HG03159 (cell line): Measurements from ENCODE around the gene LOXL1.

Experiments used
- ATAC-seq: cut with Tn5 transposase; IDR thresholded peaks from one replicate; pipeline ENCODE4 v1.9.1; 2021; ENCODE audit warnings: mild to moderate bottlenecking, moderate library complexity; ENCODE audit not compliant: unreplicated experiment

The LOXL1 gene

DNA sequence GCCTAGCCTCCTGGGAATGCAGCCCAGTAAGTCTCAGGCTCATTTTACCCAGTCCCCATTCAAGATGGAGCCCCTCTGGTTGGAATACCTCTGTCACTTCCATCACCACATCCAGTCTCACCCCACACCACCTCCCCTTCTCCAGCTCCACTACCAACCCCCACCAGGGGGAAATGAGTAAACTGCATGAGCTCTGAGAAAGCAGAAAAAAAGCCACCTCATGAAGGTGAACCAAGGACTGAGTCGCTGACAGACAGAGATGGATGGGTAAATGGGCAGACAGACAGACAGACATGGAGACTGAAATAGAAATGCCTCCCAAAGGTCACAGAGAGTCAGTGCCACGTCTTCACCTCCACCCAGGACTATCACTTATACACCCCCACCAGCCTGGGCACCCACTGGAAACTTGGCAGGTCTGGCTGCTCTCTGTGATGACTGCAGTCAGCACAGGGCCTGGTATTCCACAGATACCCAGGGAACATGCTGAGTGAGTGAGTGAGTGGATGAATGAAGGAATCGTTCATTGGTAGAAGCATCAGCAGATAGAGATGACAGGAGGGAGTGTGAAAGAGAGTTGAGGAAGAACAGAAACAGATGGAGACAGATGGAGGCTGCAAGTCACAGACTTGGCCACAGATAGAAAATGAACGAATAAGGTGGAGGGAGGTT lies 4.9 kb upstream of the LOXL1 start:
- no peak for ATAC-seq

DNA sequence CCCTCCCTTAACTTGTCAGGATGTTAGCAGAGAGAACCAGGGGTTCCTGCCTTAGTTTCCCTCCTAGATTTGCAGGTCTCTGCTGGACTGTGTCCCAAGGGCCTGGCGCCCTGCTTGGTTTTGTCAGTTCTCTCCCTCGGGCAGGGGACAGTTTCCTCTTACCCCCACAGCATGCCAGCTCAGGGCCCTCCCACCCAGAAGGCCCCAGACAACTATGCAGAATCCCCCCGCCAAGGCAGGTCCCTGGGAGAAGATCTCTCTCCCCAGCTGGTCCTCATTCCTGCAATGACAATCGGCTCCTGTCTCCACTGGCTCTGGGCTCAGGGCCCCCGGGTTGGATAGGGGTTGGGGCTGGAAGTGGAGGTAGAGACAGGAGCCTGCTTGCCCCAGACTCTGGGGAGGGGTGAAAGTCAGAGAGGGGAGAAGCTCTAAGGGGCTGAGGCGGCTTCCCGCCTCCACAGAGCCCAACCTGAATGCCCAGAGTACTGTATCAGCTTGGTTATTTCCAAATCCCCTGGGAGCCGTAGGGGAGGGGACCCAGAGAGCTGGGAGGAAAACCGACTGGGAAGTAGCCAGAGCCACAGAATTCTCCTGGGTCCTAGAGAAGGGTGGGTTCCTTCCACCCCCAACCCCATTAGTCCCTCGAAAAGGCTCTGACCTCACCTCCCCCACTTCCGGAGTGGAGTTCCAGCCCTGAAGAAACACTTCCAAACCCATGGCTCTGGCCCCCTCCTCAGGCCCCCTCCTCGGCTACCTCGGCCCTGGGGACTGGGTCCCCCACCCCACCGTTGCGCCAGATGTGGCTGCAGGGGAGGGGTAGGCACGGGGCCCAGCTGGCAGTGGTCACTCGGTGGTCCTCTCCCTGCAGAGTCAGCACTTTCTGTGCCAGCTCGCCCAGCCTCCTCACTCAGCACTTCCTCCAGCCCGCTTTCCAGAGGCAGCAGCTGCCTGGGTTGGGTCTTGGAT lies 3.8 kb upstream of the LOXL1 start:
- no peak for ATAC-seq

DNA sequence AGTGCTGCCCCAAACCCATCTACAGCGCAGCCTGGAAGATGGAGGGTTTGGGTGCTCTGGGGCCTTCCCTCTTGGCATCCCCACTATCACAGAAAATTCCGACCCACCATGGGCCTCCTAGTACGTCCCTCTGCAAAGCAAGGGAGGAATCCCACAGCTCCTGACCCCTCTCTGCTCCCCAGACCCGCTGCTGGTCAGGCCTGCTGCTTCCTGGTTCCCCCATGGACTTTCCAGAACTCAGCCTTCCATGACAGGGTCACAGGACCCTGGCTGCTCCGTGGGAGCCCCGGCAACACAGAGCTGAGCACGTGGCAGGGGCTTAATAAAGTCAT lies 3.1 kb upstream of the LOXL1 start:
- no peak for ATAC-seq

DNA sequence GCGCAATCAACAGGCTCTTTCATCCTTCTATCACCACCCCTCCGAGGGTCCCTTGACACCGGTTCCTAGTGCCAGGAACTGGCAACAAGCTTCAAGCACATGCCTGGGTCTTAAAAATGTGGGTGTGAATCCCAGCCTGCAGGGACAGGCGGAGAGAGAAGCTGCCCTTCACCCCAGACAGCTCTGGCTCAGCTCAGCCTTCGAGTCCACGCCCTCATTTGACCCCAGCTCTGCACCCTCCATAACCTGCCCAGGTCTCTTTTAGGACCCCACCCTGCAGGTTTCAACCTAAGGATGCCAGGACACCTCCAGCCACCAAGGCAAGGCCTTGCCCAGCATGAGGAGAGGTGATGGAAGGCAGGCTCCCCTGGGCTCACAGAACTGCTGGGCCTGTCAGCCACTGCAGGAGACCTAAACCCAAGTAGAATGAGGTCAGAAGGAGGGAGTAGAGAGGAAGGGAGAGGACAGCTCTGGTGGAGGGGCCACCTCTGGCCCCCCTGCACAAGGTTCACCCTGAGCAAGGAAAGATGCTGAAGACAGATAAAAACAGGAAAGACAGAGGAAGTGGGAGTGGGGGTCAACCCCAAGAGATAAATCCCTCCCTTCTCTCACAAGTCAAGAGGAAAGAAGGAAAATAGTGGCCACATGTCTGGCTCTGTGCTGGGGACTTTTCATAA lies 2.6 kb upstream of the LOXL1 start:
- ATAC-seq: no peak

DNA sequence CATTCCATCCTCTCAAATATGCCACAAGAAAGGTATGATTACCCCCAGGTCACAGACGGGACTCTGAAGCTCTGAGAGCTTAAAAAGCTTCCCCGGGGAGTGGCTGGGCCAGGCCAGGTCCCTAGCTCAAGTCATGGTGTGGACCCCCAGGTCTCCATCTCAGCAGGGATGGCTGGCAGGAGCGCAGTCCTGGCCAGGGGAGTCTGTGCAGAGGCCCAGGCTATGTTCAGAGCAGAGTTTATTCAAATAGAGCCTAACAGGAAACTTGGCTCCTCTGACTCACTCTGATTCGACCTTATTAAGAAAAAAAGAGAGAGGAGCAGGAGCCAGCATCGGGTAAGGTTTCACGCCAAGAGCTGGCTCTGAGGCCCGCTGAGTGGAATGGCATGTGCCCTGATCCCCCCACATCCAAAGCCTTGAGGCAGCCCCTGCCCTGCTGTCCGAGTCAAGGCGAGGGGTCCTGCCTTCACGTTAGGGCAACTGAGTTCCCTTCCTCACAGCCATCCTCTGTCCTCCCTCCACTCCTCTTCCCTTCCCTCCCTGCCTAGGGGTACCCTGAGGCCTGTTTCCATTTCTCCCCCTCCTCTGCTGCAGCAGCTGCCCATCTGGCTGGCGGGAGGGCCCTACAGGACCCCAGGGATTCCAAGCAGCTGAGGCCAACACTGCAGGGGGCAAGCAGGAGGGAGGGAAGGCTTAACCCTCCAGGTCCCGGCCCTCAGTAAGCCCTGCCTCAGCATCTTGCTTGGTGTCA lies 1.9 kb upstream of the LOXL1 start:
- ATAC-seq: no peak

DNA sequence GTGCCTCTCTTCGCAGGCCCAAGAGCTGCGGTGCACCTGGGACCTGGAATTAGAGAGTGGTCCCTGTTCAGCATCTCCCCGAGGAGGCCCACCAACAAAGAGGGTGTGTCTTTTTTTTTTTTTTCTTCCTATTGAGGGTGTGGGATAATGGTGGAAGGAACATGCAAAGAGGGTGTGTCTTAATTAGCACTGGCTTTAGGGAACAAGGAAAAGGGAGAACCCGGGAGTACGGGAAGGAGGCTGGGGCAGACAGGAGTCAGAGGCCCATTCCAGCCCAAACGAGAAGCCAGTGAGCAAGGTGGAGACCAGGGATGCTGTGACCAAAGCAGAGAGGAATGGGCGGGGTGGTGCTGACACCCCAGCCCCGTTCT lies 429 bp upstream of the LOXL1 start:
- no peak for ATAC-seq

DNA sequence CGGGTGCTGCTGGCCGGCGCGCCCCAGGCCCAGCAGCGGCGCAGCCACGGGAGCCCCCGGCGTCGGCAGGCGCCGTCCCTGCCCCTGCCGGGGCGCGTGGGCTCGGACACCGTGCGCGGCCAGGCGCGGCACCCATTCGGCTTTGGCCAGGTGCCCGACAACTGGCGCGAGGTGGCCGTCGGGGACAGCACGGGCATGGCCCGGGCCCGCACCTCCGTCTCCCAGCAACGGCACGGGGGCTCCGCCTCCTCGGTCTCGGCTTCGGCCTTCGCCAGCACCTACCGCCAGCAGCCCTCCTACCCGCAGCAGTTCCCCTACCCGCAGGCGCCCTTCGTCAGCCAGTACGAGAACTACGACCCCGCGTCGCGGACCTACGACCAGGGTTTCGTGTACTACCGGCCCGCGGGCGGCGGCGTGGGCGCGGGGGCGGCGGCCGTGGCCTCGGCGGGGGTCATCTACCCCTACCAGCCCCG lies 777 bp downstream of the LOXL1 start:
- ATAC-seq: no peak

DNA sequence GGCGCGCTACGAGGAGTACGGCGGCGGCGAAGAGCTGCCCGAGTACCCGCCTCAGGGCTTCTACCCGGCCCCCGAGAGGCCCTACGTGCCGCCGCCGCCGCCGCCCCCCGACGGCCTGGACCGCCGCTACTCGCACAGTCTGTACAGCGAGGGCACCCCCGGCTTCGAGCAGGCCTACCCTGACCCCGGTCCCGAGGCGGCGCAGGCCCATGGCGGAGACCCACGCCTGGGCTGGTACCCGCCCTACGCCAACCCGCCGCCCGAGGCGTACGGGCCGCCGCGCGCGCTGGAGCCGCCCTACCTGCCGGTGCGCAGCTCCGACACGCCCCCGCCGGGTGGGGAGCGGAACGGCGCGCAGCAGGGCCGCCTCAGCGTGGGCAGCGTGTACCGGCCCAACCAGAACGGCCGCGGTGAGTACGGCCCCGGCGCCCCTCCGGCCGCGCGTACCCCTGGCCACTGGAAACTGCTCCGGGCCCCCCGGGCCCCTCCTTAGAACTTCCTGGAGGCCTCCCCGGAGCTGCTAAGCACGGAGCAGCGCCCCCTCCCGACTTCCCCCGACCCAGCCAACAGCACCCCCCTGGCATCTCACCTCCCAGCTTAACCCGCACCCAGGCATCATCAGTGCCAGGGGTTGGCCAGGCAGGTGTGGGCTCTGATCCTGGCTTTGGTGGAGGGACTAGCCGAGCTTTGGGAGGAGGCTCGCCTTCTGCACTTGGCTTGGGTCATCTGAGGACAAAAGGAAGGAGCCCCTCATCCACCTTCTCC lies 1.4 kb downstream of the LOXL1 start:
- no peak for ATAC-seq

DNA sequence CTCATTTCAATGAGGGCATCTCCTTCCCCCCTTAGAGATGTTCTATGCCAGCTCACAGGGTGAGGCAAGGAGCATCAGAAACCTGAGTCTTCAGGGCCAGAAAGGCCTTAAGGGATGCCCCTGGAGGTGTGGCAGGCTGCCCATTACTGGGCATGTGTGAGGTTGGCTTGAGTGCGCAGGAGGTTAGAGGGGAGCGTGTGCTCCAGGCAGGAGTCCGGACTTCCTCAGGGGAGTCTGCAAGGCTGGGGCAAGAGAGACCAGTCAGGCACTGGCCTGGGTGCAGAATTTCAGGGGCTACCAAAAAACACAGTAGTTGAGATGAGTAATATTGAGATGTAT lies 1.9 kb downstream of the LOXL1 start:
- no peak for ATAC-seq

DNA sequence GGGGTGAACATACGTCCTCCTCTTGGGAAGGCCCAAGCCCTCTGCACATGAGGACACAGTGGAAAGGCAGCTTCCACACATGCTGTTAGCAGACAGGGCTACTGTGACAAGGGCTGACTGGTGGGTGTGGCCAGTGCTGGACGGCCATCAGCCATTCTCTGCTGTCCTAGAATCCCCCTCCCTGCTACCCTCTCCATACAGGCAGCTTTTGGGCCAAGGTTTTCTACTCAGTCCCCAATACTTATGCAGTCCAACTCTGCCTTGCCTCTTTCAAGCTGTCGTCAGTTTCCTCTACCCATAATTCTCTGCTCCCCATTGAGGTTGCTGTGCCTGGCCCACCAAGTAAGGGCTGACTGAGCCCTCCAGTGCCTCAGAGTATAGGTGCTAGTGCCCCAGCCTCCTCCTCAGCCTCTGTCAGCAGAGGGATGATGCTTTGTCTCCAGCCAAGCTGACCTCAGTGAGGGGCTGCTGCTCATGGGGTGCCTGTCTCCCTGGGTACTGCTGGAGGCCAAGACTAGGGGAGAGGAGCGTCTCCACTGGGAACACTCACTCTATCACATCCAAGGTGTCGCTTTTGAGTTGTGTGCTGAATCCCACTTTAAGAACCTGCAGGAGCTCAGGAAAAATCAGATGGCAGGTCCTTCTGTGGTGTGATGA lies 2.8 kb downstream of the LOXL1 start:
- no peak for ATAC-seq

DNA sequence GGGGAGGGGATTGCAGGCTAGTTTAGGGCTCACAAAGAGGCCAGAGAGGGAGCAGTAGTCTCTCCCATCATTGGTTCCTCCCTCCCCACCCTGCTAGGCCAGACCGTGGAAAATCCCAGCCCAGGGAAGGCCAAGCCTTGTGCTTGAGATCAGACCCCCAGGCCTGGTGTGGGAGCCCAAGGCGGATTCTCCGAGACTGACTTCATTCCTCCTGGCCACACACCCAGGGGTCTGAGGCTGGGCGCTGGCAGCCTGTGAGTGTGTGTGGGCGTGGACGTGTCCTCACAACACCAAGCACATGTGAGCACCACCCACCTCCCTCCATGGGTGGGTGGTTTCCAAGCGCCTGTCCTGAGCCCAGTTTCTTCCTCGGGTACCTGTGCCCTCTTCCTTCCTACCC lies 4.1 kb downstream of the LOXL1 start:
- no peak for ATAC-seq

DNA sequence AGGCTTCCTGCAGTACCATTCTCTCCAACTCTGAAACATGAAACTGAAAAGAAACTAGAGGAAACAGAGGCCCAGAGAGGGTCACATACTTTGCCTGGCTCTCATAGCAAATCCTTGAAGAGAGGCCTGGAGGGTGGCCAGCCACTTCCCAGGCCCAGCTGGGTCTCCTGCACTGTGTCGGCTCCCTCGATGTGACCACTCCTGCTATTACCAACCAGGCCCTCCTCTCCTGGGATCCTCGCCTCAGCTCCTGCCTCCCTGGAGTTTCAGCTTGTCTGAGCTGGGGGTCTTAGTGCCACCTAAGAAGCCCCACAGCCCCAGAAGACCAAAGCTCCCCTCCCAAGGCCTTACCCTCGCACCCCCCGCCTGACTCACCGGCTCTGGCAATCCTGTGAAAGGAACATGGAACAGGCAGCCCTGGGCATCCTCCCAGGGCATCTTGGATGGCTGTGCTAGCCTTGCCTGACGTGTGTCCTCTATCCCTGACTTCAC lies 4.6 kb downstream of the LOXL1 start:
- ATAC-seq: no peak

DNA sequence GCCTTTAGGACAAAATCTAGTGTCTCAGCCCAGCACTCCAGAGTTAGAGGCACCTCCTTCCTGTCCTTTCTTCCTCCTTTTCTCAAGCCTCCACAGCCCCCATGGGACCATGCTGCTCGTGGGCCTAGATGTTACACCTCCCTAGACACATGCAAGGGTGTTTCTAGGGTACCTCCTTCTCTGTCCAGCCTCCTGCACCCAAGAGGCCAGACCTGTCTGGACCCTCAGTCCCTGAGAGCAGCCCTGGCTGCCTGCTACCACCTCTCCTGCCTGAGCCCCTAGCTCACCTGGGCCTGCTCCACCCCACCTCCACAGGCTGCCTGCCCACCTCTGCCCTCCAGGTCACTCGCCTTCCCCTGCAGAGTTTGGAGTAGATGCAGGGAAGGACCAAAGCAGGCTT lies 5.2 kb downstream of the LOXL1 start:
- ATAC-seq: no peak

DNA sequence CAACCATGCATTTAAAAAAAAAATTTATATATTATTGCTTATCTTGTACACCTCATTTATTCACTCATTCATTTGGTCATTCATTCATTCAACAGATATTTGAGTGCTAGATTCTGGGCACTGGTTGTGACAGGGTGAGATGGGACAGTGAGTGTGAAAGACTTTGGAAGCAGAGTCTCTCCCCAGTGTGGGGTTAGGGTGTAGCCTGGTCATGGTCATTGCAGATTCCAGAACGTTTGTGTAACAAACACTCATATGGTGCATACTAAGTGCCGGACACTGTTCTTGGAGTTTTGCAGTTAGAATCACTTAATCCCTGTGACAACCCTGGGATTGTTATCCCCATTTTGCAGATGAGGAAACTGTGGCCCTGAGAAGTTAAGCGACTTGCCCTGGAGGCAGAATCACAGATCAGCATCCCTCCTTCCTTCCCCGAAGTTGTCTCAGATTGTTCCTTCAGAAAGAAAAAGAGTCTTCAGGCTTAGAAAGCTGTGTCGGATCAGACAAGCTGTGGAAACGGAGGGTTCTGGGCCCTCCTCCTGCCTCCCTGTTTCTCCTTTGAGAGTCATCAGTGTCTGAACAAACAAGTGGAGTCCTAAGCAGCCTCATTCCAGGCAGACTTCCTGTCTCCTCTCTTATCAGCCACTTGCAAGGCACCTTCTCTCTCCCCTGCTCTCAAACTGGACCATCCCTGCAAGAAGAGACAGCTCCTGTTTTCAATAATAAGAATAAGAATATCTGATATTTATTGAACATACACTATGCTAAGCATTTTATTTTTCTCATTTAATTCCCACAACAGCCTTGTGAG lies 6.3 kb downstream of the LOXL1 start:
- ATAC-seq: no peak

DNA sequence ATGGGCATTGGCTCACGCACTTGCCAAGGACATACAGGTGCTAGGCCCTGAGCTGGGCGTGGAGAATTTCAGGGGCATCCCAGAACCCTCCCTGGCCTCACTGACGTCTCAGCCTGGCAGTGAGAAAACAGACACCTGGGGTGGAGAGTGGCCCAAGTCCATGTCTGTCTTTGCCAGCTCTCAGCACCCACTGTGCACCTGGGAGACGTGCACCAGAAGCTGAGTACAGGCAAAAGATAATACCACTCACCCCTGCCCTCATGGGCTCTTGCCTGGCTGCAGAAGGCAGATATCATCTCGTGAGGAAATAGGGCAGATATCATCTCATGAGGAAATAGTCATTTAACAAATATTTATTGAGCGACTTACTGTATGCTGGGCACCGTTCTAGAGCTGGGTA lies 8.0 kb downstream of the LOXL1 start:
- no peak for ATAC-seq

DNA sequence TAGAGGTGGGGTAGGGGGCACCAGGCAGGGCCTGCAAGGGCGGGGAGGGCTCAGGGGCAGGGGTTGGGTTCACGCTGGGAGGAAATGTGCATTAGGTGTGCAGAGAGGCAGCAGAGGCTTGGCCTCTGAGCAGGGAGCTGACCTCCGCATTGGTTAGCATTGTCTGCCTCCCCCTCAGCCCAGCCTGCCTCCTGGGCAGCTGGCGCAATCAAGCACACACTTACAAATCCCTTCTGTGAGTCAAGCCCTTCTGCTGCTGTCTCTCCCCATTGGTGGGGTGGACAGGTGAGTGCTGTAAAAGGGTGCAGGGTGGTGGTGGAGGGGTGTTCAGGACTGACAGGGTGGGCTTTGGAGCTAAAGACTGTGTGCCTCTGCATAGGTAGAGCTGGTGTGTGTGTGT lies 9.3 kb downstream of the LOXL1 start:
- ATAC-seq: no peak

DNA sequence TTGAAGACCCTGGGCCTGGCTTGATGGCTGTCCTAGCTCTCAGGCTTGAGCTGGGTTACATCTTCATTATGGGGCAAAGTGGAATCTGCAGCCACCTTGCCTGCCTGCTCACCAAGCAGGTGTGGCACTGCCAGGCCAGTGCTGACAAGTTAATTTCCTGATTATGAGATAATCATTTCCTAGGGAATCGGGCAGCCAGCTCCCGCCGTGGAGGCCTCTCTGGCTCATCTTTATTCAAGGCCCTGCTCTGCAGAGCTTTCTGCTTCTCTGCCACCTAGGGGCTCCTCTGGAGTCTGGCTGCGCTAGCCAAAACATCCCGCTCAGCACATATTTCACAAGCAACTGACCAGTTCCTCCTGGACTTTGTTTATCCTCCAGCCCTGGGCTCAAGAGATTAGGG lies 9.9 kb downstream of the LOXL1 start:
- ATAC-seq: no peak

DNA sequence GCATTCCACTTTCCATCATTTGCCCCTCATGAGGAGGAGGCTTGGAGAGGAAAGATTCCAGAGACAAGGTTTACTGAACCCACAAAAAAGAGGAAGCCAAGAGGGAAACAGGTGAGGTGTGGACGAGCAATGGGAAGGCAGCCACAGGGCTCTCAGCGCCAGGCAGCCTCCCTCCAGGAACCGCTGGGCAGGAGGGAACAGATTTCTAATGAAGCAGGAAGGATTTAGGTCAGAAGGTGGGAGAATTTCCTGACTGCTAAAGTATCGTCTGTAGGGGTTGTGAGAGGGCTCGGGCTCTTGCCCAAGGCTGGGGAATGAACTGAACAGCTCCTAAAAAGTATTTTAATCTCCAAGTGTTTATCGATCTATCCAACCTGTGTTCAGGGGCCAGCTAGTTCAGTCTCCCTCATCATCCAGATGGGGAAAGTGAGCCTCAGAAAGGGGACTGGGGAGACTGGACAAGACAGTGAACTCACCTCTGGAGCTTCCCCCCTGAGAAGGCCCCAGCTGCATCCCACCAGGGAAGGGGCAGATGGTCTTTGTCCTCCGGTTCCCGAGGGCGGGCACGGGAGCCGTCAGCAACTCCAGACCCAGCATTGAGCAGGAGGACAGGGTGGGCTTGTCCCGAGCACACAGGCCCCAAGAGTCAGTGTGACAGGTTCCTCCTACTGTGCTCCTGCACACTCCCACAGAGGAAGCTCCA lies 10.5 kb downstream of the LOXL1 start:
- no peak for ATAC-seq
